Astrocyte (in vitro differentiated cells and primary cell): ENCODE results near the gene GAS6.

Experiments used
- CTCF ChIP-seq: IDR thresholded peaks from 2 replicates; pipeline ENCODE4 v1.5.1; 2011; ENCODE audit warnings: low read depth, mild to moderate bottlenecking, inconsistent platforms, low read length, moderate library complexity; ENCODE audit not compliant: insufficient read depth
- EZH2 ChIP-seq: IDR thresholded peaks from 2 replicates; pipeline ENCODE4 v1.6.1; 2012; ENCODE audit warnings: mild to moderate bottlenecking, low read length, inconsistent platforms; ENCODE audit not compliant: insufficient read depth

DNA sequence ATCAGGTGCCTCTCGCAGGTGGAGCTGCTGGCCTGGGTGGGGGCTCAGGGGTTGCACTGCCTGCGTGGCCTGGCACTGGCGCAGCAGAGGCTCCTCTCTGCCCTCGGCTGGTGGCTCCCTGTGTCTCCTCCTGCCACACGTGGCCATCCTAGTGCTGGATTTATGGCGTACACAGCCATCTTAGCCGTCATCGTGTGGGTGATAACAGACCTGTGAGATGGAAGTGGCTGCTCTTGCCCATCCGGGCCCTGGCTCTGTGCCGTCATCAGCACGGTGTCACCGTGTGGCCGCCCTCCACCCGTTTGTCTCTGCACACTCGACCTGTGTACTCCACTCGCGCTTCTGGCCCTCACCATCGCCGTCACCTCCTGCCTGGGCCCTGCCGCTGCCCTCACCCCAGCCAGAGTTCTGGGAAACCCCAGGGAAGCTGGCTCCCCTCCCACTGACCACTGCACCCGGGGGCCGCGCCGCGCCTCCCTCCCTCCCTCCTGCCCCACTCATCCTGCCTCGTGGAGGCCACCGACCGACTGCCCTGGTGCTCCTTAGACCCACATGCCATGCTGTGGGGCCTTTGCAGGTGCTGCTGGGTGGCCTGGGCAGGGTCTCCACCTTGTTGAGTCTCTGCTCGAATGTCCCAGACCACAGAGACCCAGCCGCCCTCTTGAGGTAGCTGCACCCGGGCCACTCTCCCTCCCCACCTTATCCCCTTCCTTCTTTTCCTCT lies 75.3 kb downstream of the GAS6 start:
- TF ChIP-seq CTCF (no peak), EZH2 (no peak)
